GM12875 (cell line): ENCODE data around the gene TMED5.

ENCODE experiments used
- H3K4me3 ChIP-seq: one replicate; pipeline ENCODE4 v1.5.1; 2011; ENCODE audit warnings: low read depth, low read length, control low read depth
- TF ChIP-seq, protein P1 (sequence below): IDR thresholded peaks from 2 replicates; pipeline ENCODE4 v1.5.1; 2011; ENCODE audit warnings: low read depth, mild to moderate bottlenecking, control low read depth, inconsistent platforms, low read length, moderate library complexity, borderline replicate concordance; ENCODE audit not compliant: insufficient read depth

The TMED5 gene

DNA sequence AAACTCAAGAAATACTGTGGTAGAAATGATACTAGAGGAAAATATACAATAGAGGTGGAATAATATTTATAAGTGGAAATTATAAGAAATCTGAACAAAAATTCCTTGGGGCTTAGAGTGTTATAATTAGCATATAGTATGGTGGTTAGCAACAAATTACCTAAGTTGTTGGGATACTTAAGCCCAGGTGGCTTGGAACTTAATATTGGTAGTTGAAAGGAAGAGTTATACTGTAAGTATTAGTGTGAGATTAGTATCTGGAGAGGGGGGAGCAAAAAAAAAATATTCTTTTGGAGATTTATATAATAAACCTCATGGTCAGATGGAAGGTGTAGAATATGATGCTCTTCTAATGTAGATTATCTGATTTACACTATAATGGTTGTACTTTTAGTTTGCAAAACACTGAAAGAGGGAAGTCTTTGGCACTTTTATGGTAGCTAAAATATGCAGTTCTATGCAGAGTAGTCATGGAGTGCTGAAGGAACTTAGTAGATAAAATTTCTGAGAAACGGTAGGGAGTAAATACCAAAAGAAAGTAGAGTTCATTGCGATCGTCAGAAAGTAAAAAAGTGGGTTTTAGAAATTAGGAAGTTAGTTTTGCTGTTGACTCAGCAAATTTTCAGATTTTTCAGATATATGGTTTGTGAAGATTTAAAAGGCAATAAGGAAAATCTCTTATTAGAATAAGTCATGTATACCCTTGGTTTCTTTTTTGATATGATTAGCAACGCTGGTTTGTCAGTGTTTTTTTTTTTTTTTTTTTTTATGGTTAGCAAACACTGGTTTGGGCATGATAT is 55.5 kb downstream of the TMED5 start:
- H3K4me3 ChIP-seq, result no peak overlapping the region
- TF ChIP-seq, protein P1, sequence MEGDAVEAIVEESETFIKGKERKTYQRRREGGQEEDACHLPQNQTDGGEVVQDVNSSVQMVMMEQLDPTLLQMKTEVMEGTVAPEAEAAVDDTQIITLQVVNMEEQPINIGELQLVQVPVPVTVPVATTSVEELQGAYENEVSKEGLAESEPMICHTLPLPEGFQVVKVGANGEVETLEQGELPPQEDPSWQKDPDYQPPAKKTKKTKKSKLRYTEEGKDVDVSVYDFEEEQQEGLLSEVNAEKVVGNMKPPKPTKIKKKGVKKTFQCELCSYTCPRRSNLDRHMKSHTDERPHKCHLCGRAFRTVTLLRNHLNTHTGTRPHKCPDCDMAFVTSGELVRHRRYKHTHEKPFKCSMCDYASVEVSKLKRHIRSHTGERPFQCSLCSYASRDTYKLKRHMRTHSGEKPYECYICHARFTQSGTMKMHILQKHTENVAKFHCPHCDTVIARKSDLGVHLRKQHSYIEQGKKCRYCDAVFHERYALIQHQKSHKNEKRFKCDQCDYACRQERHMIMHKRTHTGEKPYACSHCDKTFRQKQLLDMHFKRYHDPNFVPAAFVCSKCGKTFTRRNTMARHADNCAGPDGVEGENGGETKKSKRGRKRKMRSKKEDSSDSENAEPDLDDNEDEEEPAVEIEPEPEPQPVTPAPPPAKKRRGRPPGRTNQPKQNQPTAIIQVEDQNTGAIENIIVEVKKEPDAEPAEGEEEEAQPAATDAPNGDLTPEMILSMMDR, result no peak

DNA sequence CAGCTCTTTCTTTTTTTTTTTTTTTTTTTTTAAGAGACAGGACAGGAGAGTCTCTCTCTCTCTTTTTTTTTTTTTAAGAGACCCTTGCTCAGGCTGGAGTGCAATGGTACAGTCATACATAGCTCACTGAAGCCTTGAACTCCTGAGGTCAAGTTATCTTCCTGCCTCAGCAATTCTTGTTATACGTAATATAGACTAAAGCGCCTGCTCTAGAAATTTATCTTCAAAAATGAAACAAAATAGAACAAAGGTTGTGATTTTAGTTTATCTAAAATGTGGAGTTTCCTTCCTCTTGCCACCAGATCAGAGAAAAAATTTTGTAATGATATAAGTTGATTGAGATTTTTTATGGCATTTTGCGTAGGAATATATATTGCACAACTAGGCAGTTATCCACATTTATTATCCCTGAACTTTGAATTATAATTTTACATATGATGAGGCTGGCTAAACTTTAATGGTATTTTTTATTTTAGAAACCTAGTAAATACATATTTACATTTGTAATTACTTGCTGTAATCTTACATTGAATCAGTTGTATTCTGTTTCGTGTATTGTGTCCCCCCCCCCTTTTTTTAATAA is 56.9 kb downstream of the TMED5 start:
- no peak overlapping the region for H3K4me3 ChIP-seq
- TF ChIP-seq, protein P1, result no peak

DNA sequence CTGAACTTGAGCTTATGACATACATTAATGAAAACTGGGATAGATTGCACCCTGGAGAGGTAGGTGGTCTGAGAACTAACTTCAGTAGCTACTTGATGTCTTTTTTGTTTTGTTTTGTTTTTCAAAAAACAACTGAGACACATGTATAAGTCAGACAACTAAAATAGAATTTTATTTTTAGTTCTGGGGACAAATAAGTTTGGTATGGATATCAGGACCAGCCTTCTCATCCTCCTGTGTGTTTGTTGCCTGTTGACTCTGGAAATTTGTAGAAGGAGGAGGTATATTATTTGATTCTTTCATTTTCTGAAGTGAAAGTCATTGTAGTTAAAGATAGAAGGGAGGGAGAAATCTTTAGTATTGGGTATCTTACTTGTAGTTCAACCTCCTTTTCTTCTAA is 59.6 kb downstream of the TMED5 start:
- no peak overlapping the region for H3K4me3 ChIP-seq
- TF ChIP-seq, protein P1, result no peak

DNA sequence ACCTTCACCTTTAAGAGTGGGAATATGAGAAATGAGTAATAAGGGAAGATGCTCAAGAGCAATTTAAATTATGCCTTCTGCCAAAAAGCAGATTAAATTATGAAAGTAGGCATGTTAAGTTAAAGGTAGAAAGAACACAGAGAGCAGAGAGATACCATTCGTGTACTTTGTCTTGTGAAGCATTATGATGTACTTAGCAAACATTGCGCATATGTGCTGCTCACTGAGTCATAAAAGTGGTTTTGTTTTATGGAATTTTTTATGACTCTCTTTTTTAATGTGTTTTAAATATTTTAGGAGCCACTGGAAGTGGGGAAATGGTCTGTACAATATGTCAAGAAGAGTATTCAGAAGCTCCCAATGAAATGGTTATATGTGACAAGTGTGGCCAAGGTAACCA is 65.8 kb downstream of the TMED5 start:
- TF ChIP-seq, protein P1, result no peak
- no peak overlapping the region for H3K4me3 ChIP-seq

DNA sequence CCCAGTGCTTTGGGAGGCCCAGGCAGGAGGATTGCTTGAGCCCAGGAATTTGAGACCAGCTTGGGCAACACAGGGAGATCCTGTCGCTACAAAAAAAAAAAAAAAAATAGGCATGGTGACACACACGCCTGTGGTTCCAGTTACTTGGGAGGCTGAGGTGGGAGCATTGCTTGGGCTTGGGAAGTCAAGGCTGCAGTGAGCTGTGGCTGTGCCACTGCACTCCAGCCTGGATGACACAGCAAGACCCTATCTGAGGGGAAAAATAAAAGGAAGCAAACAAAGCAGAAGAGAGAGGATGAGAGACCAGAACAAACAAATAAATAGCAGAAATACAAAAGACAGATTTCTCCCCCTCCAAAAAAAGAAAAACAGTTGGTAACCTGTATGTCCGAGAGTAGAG is 67.1 kb downstream of the TMED5 start:
- TF ChIP-seq, protein P1, result no peak

DNA sequence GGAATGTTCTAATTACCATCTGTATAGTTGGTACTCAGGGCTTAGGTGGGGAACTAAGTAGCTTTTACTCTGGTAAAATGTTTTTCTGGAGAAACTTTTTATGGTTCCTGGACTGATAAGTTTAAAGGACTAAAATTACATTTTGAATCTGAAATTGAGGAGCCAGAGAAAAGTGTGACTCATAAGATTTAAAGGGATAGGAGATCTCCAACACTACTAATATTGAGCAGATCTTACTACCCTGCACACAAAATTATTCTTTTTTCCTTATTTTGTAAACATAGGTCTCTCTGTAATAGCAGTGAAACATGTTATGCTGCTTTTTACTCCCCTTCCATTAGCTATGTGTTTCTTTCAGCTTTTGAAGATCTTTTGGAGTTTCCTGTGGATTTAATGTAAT is 68.7 kb downstream of the TMED5 start:
- TF ChIP-seq, protein P1, result no peak
- no peak overlapping the region for H3K4me3 ChIP-seq

More for the DNA sequence above, 67.1 kb downstream of the TMED5 start:
- H3K4me3 ChIP-seq, result no peak overlapping the region

DNA sequence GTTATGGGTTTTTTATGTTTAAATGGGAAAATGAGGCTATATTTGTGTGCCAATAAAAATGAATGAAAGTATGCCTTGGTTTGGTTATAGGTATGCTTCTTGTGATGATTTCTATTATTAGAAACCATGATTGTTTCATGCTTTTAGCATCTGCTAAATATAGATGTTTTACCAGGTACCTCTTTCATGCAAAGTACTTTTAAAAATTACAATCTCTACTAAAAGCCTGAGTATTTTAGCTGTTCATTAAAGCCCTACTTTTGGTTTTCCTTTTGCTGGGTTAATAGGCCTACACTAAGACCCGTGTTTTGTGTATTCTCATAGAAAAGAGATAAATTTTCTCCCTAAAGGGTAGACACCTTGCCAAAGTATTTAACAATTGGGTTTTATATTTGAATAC is 69.1 kb downstream of the TMED5 start:
- TF ChIP-seq, protein P1, result no peak
- H3K4me3 ChIP-seq, result no peak overlapping the region
